Measurements from ENCODE around the gene ITPK1.

ITPK1 gene

DNA sequence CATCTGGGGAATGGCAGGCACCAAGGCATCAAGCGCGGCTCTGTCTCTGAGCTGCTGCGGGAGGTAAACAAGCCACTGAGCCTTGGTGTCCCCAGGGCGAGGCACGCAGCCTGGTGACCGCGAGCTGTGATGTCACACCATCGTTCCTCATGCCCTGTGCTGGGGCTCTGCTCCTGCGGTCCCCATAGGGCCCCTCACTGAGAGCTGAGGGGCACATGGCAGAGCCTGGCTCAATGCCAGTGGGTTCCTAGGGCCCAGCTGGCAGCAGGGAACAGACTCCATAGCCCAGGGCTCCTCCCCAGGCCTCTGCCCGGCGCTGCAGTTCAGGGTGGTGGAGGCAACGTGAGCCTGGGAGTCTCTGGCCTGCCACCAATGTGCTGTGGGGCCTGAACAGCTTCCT is 170.2 kb downstream of the ITPK1 start:
- DNase-seq = no peak

DNA sequence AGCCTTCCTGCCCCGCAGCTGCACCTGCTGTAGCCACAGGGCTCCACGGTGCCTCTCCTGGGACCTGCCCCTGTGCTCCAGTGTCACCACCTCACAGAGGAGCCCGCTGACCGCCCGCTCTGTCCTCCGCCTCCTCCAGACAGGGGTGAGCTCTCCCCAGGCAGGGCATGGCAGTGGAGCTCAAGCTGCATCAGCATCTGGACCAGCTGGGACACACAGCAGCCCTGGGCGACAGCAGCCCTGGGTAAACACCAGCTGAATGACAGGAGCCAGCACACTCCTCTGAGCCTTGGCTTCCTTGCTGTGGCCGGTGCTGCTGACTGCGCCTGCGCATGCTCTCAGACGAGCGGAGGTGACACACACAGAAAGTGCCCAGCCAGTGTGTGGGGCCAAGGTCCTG is 170.7 kb downstream of the ITPK1 start:
- DNase-seq = no peak

DNA sequence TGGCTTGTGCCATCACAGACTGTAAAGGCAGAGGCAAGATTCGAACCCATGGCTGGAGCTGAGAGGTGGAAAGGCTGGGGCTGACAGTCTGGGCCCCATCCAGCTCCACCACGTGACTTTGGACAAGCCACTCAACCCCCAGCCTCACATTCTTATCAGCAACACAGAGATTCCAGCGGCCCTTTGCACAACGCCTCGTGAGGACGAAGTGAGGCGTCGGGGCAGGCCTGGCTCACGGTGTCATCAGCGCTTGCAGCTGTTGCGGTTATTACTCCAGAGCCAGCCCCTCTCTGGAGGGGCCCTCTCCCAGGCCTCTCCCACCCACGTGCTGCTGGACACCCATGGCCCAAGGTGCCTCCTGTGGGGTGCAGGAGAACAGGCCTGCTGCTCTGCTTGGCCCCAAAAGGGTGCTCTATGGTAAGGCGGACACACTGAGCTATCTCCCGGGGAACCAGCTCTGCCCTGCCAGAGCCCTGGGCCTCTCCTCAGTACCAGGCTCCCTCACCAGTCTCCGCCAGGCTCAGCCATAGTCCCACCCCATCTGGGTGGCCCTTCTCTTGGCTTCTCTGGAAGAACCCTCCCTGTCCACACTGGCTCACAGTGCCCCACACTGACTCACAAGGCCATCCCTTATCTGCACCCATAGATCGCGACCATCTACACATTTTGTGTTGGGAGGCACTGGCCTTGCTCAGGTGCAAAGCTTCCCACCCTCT is 171.7 kb downstream of the ITPK1 start:
- no peak for DNase-seq

DNA sequence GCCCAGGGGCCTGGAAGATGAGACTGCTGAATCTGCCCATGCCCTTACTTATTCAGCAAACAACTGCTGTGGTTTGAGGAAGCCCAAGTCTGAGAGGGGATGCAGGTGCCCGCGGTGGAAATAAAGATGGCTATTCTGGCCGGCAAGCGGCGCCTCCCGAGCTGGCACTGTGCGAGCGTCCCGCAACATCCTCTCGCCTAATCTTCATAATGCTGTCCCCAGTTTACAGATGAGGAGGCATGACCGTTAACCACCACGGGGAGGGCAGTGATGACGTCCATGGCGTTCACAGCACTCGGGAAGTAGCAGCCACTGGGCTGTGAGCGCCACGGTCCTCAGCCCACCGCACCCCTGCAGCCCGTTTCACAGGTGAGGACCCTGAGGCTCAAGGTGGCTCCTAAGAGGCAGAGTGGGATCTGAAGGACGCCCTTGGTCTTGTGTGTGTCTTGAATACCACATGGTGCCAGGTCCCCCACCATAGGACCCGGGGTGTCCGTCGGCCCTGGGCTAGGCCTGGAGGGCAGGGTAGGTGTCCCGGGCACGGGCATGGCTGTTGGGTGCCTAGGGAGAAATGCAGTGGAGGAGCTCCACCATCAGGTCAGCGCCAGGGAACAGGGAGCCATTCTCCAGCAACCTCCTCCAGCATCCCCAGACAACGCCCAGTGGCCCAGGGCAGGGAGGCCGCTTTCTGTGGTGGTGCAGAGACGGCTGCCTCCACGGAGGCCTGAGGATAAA is 172.6 kb downstream of the ITPK1 start:
- no peak for DNase-seq

DNA sequence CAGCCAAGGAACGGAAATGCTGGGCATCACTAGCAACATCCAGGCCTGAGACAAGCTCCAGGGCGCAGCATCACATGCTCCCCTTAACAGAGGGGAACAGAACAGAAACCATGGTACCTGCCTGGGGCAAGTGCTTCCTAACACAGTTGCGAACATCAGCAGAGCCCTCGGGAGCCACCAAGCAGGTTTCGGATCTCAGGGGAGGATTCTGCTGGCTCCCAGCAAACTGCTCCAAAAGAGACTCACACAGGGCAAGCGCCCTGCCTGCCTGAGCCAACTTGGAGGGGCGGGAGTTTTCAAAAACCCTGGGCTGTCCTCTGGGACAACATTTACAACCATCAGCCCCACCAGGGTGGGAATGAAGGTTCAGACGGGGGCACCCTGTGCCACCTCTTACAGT is 173.1 kb downstream of the ITPK1 start:
- no peak for DNase-seq

DNA sequence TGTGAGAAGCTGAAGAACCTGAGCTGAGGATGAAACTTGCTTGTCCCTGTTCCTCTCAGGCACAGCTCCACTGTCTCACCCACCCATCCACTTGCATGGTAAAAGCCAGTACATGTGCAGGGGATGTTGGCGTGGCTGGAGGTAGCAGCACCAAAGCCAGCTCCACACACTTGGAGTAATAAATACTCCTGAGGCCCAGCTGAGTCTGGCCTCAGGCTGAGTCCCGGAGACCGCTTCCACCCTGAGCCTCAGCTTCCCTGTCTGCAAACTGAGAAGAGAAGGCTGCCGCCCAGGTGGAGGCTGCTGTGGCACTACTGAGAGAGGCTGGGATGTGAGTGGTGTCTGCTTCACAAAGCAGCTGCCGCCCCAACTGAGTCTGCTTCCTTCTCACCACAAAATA is 173.6 kb downstream of the ITPK1 start:
- DNase-seq = no peak

DNA sequence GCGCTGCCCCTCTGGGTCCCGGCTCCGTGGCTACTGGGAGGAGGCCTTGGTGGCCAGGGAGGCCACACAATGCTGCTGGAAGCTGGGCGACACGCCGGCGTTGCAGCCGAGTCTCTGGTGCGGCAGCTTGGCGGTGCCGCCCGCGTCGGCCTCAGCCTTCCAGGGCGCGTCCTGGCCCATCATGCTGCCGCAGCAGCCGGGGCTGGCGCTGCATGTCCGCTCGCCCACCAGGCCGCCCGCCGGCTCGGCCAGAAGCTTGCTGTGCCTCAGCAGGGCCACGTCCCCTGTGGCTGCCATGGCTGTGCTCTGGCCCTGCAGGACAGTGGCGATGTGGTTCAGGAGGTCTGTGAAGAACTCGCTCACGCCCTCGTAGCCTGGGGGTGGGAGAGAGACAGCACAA is 174.2 kb downstream of the ITPK1 start:
- no peak for DNase-seq

DNA sequence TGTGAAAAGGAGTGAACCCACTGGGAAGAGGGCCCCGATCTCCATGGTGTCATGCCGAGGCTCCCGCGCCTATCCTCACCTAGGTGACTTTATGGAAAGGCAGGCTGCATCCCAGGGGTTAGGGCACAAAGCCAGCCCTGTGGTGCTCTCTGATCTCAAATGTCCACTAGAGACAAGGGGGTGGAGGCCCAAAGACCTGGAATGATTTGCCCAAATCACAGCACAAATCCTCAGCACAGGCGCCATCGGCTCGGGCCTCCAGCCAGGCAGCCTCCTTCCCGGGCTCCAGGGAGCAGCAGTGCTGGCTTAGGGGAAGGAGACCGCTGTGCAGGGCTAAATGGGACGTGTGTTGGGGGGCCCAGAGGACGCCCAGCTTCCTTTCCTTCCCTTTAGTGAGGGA is 175.2 kb downstream of the ITPK1 start:
- no peak for DNase-seq

DNA sequence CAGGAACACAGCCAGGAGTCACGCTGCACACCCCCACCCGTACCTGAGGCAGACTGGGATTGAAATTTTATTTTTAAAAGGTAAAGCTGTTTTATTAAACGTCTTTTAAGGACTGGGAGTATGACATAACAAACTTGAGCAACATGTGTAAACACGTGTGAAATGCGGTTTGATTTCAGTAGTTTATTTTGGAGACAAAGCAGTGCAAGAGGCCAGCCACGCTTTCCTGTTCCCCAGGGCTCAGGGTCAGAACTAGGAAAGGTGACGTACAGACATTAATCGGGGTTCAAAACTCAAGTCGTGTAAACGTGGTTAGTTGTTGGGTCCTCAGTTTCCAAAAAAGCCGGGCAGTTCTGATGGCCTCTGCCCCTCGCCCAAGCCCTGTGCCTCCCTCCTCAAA is 176.0 kb downstream of the ITPK1 start:
- no peak for DNase-seq

DNA sequence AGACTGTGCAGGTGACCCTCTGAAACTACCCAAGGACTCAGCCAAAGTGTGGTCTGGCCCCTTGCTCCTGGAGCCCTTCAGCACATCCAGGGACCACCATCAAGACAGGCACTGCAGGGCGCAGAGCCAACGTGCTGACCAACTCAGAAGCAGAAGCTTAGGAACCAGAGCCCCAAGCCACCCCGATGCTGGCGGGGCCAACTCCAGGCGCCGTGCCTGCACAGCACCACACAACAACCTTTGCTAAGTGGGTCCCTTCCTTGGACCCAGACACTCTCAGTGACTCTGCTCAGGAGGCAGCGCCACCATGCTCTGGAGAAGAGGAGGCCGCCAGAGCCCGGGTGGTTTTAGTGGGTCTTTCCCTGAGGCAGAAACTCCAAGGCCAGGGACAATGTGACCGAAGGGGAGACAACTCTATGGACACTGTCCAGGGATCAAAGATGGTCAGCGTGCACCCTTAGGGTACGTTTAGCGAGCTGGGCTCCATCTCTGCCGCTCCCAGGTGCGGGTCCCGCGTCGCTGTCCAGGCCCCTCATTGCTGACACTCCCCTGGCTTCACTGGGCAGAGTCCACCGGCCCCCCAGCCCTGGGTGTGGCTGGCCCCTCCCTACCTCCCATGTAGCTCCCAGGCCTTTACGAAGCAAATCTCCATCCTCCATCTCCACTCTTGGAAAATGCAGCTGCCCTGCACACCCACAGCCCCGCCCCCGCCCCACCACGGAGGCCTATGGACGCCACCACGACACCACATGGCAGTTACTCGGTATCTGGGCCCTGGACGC is 176.6 kb downstream of the ITPK1 start:
- no peak for DNase-seq

DNA sequence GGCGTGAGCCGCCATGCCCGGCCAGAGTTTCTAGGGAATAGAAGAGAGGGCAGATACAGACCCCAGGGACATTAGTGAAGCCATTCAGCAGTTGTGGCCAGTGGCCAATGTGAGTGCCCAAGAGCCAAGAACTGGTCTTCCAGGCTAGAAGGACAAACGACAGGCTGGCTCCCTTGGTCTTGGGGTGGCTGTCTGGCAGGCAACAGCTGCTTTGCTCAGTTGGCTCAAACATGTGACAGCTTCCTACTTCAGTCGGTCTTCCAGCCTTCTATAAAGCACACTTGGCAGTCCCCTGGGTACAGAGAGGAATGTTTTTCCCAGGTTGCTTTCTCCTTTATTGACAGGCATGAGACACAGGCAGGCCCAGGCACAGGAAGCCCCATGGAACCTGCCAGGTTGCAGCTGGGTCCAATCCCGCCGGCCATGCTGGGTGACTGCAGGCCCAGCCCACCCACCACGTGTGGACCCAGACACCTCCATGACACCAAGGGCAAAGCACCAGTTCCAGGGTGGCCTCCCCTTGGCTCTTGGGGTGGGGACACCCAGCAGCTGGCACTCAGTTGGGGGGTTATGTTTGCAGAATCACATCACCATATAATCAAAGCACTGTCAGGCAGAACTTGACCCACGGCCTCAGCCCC is 177.4 kb downstream of the ITPK1 start:
- DNase-seq = no peak

DNA sequence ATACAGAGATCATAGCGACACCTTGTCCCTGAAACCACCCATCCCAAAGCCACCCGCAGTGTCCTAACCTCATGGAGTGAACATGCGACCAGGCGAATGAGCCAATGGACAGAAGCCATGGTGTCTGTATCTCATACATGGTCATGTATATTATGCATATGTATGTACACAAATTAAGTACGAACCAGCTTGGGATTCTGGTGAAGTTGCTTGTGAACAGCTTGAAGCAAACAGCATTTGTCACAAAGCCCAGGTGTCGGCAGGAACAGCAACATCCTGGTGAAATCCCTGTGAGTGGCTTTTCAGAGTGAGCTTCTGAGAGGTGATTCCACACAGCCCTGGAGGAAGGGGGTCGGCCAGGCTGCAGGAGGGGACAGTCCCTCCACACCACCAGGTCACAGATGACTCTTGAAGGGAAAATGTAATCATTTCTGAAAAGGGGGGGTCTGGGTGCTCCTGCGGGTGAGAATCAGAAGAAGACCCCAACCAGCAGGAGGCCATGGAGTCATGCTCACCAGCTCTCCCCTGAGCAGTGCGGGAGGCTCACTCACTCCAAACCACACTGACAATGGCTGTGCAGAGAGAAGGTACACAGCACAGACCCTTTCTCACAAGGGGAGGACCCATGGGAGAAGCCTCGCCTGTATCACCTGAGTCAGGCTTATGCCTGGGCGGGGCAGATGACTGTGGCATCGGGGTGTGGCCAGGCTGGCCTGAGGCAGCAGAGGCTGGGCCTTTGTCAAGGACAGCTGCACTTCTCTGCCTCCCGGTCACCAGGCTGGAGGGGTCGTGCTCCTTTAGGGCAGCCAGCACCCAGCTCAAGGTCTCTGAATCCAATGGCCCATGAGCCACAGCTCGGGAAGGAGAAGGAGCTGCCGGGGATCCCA is 178.4 kb downstream of the ITPK1 start:
- DNase-seq = no peak

DNA sequence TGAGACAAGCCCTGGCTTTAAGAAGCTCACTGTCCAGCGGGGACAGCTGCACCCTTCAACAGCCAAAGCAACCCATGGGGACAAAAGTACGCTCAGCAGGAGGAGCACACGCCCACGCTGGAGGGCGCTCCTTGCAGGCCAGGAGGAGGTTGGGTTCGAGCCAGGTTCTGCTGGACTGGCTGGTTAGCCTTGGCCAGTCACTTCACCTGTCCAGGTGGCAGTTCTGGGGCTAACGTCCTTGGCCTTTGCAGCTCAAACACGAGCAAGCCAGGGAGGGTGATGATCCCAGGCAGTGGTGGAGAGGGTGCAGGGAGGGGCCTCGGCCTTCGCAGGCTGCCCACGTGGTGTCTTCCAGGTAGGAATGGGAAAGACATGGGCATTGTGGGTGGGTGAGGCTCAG is 179.6 kb downstream of the ITPK1 start:
- DNase-seq = no peak

DNA sequence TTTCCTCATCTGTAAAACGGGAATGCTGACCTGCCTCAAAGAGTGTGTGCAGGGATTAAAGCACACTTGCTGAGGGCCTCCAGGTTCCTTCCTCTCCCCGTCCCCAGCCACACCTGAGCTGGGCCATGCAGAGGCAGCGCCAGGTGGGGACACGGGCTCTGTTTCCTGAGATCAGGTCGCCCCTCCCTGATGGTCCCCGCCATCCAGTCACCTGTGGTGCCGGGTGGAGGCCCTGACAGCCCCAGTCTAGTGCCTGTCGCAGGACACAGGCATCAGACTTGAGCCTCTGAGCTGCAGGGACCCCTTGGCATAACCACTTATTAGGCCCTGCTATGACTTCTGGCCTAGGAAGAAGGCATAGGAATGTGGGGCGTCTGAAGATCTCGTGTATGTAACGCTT is 180.3 kb downstream of the ITPK1 start:
- DNase-seq = no peak

DNA sequence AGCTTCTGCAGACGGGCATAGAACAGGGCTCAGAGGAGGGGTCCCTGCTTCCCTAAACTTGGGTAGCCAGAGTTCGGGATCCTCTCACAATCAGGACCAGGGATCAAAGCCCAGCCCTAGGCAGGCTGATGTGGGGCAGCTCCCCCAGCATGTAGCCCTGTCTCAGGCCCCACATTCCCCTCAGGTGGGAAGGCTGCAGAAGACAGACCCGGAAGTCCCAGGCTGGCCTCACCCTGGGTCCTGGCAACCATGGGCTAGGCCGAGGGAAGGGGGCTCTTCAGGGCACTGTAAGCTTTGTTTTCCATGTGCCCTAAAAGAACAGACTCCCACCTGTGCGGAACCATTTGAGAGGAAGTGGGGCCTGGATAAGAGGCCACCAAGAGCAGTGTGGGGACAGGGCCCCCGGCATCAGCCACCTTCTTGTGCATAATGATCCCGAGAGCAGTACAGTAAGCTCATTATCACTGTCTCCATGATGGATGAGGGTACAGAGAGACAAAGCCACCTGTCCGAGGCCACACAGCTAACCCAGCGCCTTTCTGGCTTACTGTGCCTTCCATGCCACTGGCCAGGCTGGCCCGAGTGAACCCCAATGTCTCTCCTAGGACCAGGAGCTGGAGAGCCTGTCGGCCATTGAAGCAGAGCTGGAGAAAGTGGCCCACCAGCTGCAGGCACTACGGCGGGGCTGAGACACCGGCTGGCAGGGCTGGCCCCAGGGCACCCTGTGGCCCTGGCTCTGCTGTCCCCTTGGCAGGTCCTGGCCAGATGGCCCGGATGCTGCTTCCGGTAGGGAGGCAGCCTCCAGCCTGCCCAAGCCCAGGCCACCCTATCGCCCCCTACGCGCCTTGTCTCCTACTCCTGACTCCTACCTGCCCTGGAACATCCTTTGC is 181.3 kb downstream of the ITPK1 start:
- DNase-seq = no peak

DNA sequence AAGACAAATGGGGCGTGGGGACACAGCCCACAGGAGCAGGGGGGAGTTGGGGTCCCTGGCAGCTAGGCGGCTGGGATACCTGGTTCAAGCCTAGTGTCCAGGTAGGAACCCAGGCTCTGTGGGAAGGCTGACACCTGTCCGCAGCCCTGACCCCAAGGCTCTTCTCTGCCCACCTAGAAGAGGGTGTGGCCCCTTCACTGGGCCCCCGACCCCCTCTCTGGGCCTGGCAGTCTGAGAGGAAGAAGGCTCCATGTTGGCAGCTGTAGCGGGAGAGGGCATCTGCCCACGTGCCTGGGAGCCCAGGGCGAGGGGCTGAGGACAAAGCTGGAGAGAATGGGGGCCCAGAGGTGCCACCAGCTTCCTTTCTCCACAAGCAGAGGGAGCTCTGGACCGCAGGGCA is 182.2 kb downstream of the ITPK1 start:
- DNase-seq = no peak

DNA sequence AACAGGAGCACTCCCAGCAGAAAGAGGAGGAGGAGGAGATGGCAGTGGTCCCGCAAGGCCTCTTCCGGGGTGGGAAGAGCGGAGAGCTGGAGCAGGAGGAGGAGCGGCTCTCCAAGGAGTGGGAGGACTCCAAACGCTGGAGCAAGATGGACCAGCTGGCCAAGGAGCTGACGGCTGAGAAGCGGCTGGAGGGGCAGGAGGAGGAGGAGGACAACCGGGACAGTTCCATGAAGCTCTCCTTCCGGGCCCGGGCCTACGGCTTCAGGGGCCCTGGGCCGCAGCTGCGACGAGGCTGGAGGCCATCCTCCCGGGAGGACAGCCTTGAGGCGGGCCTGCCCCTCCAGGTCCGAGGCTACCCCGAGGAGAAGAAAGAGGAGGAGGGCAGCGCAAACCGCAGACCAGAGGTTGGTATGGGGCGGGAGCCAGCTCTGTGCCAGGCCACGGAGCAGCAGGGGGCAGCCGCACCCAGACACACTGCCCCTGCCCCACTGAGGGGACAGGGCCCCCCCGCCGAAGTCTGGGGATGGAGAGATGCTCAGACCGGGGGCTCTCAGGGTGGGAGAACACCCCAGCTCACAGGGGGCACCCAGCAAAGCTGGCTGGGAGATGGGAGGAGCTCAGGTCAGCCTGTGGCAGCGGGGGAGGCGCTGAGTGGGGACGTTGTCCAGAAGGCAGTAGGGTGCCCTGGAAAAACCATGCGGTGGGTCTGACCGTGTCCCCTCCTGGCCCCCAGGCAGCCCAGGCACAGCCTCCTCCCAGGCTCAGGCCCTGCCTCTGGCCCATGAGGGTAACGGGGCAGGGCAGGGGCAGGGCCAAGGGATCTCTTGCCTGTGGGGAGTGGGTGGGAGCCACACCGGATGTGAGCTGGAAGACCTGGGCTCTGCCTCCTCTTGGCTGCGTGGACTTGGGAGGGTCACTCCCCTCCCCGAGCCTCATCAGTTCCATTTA is 183.0 kb downstream of the ITPK1 start:
- no peak for DNase-seq

DNA sequence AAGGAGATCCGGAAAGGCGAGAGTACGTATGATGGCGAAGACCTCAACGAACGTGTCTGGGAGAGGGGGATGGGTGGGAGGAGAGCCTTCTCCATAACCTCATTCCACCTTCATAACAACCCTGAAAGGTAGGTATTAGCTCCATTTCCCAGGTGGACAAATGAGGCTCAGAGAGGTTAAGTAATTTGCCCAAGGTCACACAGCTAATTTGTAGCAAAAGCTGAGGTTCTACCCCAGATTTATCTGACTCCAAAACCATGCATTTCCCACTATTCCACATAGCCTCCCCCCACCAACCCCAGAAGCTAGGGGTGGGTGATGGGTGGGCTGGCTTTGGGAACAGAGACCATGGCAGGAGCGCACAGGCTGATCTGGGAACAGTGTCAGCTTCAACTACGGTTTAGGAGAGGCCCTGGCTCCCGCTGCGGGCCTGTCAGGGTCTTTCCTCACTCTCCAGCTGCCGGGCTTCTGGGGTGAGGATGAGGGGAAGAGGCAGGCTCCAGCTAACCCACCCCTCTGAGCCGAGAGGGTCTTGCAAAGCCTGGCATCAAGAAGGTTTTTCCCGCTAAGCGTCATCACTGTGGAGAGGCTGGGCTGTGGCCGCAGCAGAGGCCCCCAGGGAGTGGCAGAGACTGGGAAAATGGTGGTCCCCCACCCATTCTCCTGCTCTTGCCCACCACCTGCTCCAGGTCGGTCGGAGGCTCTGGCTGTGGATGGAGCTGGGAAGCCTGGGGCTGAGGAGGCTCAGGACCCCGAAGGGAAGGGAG is 183.9 kb downstream of the ITPK1 start:
- no peak for DNase-seq
